Thoracic aorta (tissue), 2 donors: ENCODE data around the gene C1orf141. TPM values are rescaled to one million over a fixed set of nuclear protein-coding genes. Genes with fewer than 3 reads are reported as not detected.

Experiments used
- ATAC-seq: fragments of 150-250 bp; one replicate; pipeline ENCODE4 v1.8.0; 2017; ENCODE audit warnings: low read depth; ENCODE audit not compliant: insufficient number of reproducible peaks, low FRiP score
- DNase-seq: peaks from one replicate; pipeline ENCODE4 v3.0.0-alpha.2; 2020; ENCODE audit warnings: low spot score
- H3K27ac ChIP-seq, 2 donors: fragments of 200-600 bp; sonication (generic); 1 replicate in 1 of 2; 2 replicates in 1 of 2; pipeline ENCODE4 v1.5.1; 2016; ENCODE audit warnings: mild to moderate bottlenecking in 2 of 2, moderate library complexity in 2 of 2
- H3K27me3 ChIP-seq: fragments of 200-600 bp; sonication (generic); replicated peaks from 2 replicates; pipeline ENCODE4 v1.6.0; 2016; ENCODE audit warnings: mild to moderate bottlenecking; ENCODE audit not compliant: insufficient read depth
- H3K36me3 ChIP-seq: fragments of 200-600 bp; sonication (generic); one replicate; pipeline ENCODE4 v1.5.1; 2016
- H3K4me1 ChIP-seq, 2 donors: fragments of 200-600 bp; sonication (generic); 1 replicate in 1 of 2; 2 replicates in 1 of 2; pipeline versions ENCODE4 v1.5.1 to v1.6.0; 2016; ENCODE audit warnings: low read depth in 2 of 2, mild to moderate bottlenecking in 1 of 2; ENCODE audit not compliant: control insufficient read depth in 1 of 2
- H3K4me3 ChIP-seq: fragments of 200-600 bp; sonication (generic); 2 replicates; pipeline ENCODE4 v1.5.1; 2016; ENCODE audit warnings: mild to moderate bottlenecking
- H3K9me3 ChIP-seq: fragments of 200-600 bp; sonication (generic); 2 replicates; pipeline ENCODE4 v1.5.1; 2016
- CTCF ChIP-seq: fragments of 200-600 bp; sonication (generic); IDR thresholded peaks from one replicate; pipeline ENCODE4 v1.5.1; 2019; ENCODE audit warnings: antibody characterized with exemption
- total RNA-seq, 2 donors: library from RNA; depleted of rRNA; stranded (reverse); fragments of >200 nt; gene quantifications; one replicate each; pipeline versions ENCODE4 v1.1.0 to v1.2.3, GENCODE V29; 2016

The C1orf141 gene
- total RNA-seq, 2 donors from 2014 or later = not detected

- TF ChIP-seq CTCF = no peak
- Histone ChIP-seq H3K4me1 (no peaks in the 10 kb centered on the region), H3K9me3 (no peaks in the 10 kb centered on the region), H3K36me3 (no peaks in the 10 kb centered on the region), H3K4me3 (no peak overlapping the region), H3K27ac (no peak overlapping the region), H3K27me3 (no peaks in the 10 kb centered on the region)
- ATAC-seq (no peak), DNase-seq (no peak)
These were observed 20.6 kb downstream of the C1orf141 start for GRCh38 chr1:67114162-67114561.

GRCh38 chr1:67110352-67110751, 24.4 kb downstream of the C1orf141 start:
- H3K4me1 ChIP-seq = no peaks in the 10 kb centered on the region
- no peak overlapping the region for H3K27ac ChIP-seq
- H3K4me3 ChIP-seq = no peak overlapping the region
- DNase-seq = no peak
- no peak for ATAC-seq
- no peak for TF ChIP-seq CTCF
- no peaks in the 10 kb centered on the region for H3K9me3 ChIP-seq
- no peaks in the 10 kb centered on the region for H3K36me3 ChIP-seq
- no peaks in the 10 kb centered on the region for H3K27me3 ChIP-seq

- no peaks in the 10 kb centered on the region for H3K9me3 ChIP-seq
- H3K36me3 ChIP-seq = no peaks in the 10 kb centered on the region
- H3K27ac ChIP-seq = no peak overlapping the region
- no peak overlapping the region for H3K4me3 ChIP-seq
- no peak for DNase-seq
- no peak for TF ChIP-seq CTCF
- ATAC-seq = no peak
- H3K4me1 ChIP-seq = peaks cover 0 to 9% of the 10 kb centered on the region in 2 donors
- H3K27me3 ChIP-seq = no peaks in the 10 kb centered on the region
These were observed 29.3 kb downstream of the C1orf141 start for GRCh38 chr1:67105508-67105907.

- no peak for ATAC-seq
- Histone ChIP-seq H3K27me3 (no peaks in the 10 kb centered on the region), H3K4me3 (no peak overlapping the region), H3K9me3 (no peaks in the 10 kb centered on the region), H3K36me3 (no peaks in the 10 kb centered on the region), H3K27ac (no peak overlapping the region), H3K4me1 (peaks cover 0 to 12% of the 10 kb centered on the region in 2 donors)
- no peak for TF ChIP-seq CTCF
- DNase-seq = no peak
These were observed 31.2 kb downstream of the C1orf141 start for GRCh38 chr1:67103548-67103947.

- Histone ChIP-seq H3K9me3 (no peaks in the 10 kb centered on the region), H3K27me3 (no peaks in the 10 kb centered on the region), H3K4me1 (peaks cover 0 to 12% of the 10 kb centered on the region in 2 donors), H3K27ac (no peak overlapping the region), H3K4me3 (no peak overlapping the region), H3K36me3 (no peaks in the 10 kb centered on the region)
- ATAC-seq (no peak), DNase-seq (no peak)
- TF ChIP-seq CTCF = no peak
These were observed 33.9 kb downstream of the C1orf141 start for GRCh38 chr1:67100833-67101232.
